ENCODE results near the gene MYOM3. TPM values are rescaled to one million over a fixed set of nuclear protein-coding genes. Genes with fewer than 3 reads are reported as not detected.

Gene MYOM3
- total RNA-seq, 1 donor from 2014 or later: 0.42 TPM

Other genes starting within 250 kb of the MYOM3 start
- gene FUCA1, start 243.8 kb downstream of the MYOM3 start, total RNA-seq: 40.6 TPM
- gene CNR2, start 198.8 kb downstream of the MYOM3 start, total RNA-seq: not detected
- gene PNRC2, start 152.3 kb downstream of the MYOM3 start, total RNA-seq: 94.5 TPM
- 85.4 TPM for gene SRSF10, start 131.8 kb downstream of the MYOM3 start, total RNA-seq
- not detected for gene IL22RA1, start 31.0 kb upstream of the MYOM3 start, total RNA-seq
- 0.22 TPM for gene IFNLR1, start 75.2 kb upstream of the MYOM3 start, total RNA-seq
- not detected for gene GRHL3, start 207.2 kb upstream of the MYOM3 start, total RNA-seq